Fibroblast of skin of left quadriceps (primary cell): ENCODE data around the gene NOBOX.
"Not testable (repeated sequence)": the region's sequence is repeated elsewhere in the genome, so short reads cannot be mapped to it uniquely, and the experiment has no call there.

Source experiments
- DNase-seq, 2 experiments: peaks; one replicate each; pipeline ENCODE4 v3.0.0-alpha.2; 2013; ENCODE audit warnings: low read depth in 2 of 2

NOBOX gene

GRCh38 chr7:144403649-144404061 lies at the start of gene NOBOX:
NOBOX (minus strand) TSS chr7:144403693.
- DNase-seq = no peak

- no peak for DNase-seq
Measured at GRCh38 chr7:144452064-144452463, 48.6 kb upstream of the NOBOX start.

- no peak for DNase-seq
Measured at GRCh38 chr7:144445590-144445989, 42.1 kb upstream of the NOBOX start.

DNA sequence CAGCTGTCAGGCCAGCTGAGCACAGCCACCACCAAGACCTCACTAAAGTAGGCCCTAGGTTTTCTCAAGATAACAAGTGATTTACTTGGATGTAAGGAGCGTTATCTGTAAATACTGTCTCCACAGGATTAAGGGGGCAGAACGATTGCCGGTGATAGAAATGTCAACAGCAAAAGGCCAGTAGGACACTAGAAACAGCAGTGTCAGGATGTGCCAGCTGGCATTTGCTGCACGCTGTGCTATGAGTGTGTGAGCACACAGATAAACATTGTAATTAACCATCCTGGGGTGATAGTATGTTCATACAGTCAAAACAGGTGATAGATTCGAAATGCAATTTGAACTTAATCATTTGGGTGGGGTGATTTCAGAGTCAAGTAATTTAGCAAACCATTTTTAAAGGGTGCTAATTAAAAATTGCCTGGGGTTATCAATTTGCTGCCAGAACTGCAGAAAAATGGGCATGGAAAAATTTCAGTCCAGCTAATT lies 36.3 kb upstream of the NOBOX start:
- DNase-seq = no peak

GRCh38 chr7:144438759-144439158 lies 35.3 kb upstream of the NOBOX start:
- DNase-seq = no peak

DNA sequence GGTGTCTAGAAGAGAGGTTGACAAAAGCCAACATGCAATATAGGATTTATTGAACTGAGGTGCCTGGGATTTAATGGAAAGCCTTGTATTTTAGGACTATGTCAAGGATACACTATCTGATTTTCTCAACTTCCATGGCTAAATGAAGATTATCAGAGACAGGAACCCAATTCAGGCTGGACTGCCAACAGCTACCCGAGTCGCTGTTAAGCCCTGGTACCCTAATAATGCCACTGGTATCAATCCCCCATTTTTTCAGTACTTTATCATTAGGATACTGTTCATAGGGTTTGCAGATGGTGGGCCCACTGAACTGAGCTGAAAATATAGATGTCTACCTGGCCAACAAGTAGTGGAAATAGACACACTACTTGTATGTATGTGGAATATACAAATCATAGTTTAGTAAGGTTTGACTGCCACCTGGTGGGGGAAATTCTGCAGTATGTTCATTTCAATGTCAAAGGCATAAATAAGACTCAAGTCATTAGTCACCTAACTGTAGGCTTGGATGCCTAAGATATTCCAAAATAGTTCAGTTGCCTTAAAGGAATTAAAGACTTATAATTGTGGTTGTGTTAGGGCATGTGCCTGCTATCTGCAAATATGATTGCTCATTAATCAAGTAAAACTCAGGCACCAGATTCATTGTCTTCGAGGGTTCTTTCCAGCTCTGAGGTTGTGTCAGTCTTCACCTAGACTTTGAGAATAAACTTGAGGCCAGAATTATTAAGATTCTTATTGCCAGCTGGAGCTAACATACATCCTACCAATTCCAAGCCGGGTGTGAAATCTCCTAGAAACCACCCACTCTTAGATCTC lies 34.1 kb upstream of the NOBOX start:
- DNase-seq = peak; percentile 25 to 31

DNA sequence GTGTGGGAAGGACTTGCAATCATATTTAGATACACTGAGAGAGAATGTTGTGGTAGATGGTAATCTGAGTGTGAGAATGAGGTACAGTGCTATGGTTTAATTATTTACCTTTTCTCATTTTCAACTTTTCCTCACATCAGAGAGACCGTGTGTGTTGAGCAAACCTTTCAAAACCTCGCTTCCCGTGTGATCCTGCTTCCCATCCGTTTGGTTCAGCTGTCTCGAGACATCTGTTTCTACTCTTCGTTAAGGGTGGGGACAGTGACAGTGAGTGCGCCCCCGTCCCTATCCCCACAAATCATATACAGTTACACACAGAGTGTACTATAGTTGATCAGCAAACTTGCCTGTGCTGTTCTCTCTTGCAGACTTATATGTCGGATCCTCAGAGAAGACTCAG lies 33.0 kb upstream of the NOBOX start:
- DNase-seq = no peak

DNA sequence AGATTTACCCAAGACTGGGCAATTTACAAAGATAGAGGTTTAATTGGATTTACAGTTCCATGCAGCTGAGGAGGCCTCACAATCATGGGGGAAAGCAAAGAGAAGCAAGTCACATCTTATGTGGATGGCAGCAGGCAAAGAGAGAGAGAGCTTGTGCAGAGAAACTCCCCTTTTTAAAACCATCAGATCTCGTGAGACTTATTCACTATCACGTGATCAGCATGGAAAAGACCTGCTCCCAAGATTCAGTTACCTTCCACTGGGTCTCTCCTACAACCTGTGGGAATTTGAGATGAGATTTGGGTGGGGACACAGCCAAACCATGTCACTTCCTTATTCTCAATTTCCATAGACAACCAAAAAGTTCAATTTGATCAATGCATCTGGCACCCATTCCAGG lies 24.9 kb upstream of the NOBOX start:
- no peak for DNase-seq

- DNase-seq = not testable (repeated sequence)
Measured at GRCh38 chr7:144427539-144427938, 24.0 kb upstream of the NOBOX start.

GRCh38 chr7:144418931-144419330 lies 15.4 kb upstream of the NOBOX start:
- DNase-seq = not testable (repeated sequence)

- DNase-seq = no peak
Measured at GRCh38 chr7:144416341-144416740, 12.8 kb upstream of the NOBOX start.

DNA sequence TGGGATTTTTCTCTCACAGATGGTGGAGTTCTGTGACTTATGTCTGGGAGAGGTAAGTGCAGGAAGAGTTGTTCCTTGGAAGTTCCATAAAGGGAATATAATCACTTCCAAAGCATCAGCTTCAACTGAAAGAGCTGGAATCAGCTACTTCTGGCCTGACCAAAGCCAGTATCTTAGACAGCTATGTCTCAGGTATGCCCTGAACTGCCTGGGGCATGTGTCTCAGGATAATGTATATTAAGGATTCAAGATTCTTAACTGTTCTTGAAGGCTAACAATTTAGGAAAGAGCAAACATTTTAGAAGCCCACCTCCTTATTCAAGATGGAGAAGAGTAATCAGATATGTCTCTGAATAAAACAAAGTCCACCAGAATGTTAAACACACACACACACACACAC lies 12.4 kb upstream of the NOBOX start:
- no peak for DNase-seq

DNA sequence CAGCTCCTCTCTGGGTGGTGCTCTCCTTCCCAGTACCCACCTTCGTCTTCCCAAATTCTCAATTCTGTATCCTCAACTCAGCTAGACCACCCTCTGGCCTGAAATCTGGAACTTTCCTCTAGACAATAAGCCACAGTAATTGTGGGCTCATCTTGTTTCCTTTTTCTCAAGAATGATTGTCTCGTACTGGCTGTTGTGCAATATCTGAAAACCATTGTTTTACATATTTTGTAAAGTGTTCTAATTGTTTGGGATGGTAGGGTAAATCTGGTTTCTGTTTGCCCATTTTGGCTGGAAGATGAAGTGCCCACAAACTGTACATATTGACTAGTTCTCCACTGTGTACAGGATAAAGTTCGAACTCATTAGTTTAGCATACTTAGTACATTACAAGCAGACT lies 11.3 kb upstream of the NOBOX start:
- DNase-seq = no peak

DNA sequence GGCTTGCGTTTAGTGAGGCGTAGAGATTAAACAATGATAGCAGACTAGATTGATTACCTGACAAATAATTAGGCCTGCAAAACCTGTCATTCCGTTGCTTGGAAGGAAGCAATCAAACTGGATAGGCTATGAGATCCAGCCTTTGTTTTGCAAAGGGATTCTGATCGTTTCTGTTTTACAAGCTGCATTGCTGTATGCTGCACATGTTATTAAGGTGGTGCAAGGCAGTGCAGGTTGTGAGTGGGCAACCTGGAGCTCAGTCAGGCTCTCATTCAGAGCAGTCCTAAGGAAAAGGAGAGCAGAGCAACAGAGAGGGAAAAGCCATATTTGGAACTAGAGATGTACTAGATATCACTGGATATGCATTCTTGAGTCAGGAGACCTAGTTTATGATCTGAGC lies 6.9 kb upstream of the NOBOX start:
- DNase-seq = no peak

DNA sequence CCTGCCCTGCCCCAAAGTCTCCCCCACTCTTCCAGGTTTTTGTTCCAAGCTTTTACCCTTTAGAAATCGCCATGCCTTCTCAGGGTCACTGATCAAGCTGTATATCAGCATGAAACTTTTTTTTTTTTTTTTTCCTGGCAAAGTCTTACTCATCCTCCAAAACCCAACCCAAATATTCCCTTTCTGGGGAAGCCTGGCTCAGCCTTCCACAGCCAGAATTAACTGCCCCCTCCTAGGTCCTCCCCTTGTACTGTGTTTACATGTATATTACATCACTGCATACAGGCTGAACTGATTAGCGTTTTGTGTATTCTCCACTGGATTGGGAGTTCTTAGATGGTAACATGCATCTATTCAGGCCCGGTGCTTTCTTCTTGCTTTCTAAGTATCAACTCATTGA lies 4.6 kb upstream of the NOBOX start:
- DNase-seq = peak in 1 of 2 experiments; percentile 13

DNA sequence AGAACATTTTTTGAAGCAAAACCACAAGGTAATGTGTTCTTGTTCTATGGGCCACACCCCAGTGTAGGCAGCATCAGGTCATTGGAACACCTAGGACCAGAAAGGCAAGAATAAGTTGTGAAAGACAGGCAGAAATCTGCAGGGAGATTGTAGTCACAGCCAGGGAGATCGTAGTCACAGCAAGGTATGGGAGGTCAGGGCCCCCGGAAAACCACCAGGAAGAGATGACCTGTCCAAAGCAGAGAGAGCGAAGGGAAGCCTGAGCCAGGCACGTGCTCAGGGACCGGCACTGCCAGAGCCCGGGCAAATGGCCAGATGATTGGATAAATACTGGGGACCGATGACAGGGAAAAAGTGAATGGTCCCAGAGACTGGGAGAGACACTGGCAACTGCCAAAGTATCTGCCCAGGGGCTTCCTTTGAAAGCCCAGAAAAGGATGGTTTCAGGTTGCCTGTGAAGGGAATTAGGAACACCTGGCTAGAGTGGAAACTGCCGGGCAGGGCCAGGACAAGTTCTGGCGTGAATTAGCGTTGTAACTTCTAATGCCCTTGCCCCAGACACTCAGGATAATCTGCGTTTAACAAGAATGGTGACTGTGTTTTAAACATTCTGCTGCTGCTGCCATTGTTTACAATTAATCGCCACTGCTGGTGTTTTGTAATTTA lies 3.9 kb upstream of the NOBOX start:
- DNase-seq = no peak

DNA sequence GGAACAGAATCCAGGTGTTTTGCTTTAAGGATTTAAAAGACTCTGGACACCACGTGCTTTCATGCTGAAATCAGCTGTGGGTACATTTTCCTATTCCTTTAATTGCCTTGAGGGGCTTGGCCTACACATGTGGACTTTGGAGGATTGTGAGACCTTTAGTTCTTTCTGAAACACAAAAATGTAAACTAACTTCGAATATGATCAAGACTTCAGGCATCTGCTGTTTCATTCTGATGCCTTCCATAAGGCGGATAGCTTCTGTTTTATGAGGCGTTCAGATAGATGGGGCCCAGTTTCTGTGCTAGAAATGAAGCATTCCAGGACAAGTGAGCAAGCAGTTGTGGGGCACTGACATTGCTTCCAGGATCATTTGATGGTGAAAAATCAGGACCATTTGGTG lies 1.5 kb upstream of the NOBOX start:
- DNase-seq = no peak

DNA sequence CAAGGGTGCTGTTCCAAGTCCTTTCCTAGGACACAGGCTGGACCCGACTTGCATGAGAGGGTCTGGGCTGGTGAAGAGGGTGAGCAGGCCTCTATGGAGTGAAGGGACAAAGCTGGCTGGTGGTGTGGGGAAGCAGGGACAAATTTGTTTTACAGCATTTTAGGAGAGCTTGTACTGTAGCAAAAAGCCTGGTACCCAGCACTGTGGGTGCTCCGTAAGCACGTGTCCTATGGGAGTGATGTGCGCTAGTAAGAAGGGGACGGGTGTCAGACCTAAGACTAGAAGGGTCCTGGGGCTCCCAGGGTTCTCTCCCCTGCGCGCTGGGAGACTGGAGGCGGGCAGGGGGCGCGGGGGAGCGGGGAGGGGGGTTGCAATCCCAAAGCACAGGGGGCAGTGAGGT lies 391 bp downstream of the NOBOX start:
- no peak for DNase-seq

- DNase-seq = no peak
Measured at GRCh38 chr7:144401490-144401889, 2.0 kb downstream of the NOBOX start.

DNA sequence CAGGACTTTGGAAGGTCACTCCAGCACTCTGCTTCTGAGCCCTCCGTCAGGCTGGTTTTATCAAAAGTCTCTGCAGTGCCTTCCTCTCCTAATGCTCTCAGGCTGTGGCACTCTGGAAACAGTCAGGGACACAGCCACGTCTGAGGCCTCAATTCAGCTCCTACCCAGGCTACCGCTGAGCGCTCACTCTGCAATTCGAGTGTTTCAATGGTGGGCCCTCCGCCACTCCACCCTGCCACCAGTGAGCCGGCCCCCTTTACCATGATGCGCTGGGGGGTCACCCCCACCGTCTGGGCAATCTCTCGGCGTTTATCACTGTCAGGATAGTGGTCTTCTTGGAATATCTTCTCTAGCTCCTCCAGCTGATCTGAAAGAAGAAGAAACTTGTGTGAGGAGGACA lies 3.5 kb downstream of the NOBOX start:
- DNase-seq = no peak

GRCh38 chr7:144398911-144399310 lies 4.6 kb downstream of the NOBOX start:
- no peak for DNase-seq

GRCh38 chr7:144398291-144398690 lies 5.2 kb downstream of the NOBOX start:
- DNase-seq = no peak

DNA sequence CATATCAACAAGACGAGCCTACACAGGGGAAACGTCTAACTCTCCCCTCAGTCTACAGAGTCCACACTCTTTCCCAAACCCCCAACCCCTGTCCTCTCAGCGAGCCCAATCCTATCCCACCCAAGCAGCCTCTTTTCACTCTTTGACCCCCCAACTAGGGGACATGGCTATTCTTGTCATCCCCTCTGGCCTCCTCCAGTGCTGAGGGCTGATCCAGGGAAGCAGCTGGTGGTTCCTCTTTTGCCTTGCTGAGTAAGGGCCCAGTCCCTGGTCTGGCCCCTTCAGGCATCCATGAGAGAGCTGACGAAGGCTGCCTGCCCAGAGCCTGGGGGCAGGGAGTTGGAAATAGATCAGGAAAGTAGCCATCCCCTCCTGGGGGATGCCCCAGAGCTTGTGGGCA lies 6.4 kb downstream of the NOBOX start:
- DNase-seq = no peak
